ENCODE measurements around the gene CIP2A. TPM values are rescaled to one million over a fixed set of nuclear protein-coding genes. Genes with fewer than 3 reads are reported as not detected.
"Not testable (repeated sequence)": the region's sequence is repeated elsewhere in the genome, so short reads cannot be mapped to it uniquely, and the experiment has no call there.

Gene CIP2A
- total RNA-seq, result 1 to 10 TPM; 1.9 to 7.5 (median 3.8) TPM

DNA sequence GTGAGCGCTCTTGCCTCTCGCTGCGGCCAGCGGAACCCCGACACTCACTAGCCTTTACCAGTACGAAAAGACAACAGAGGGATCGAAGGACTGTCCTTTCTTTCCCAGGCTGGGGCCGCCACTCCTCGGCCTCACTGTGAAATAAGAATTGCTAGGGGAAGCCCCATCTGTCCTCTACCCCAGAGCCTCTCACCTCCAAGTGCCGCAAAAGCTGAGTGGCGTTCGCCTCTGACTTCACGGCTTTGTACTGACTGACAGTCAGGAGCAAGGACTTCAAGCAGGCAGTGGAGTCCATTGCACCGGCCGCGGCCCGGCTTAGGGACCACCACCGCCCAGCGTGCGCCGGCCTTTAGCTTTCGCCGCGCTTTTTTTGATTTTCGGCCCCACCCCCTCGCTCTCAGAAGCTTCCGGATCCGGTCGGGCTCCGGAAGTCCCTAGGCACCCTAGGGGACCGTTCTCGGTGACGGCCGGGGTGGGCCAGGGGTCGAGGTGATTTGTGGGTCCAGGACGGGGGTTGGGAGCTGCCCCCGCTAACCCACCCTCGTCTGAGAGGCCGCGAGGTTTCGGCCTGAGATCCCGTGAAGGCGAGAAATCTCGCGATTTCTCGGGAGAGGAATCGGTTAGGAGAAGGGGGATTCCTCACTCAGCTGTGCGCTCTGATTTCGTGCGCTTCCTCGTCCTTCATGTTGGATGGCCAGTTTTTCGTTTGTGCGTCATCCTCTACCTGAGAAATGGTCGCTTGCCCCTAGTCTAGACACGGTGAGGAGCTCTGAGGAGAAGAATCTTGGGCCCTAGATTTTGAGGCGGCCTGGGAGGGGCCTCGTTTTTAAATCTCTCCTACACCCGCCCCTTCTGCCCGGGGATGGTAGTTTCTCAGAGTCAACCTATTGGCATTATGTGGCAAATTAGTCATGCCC lies at the start of gene CIP2A, which contains the start of gene DZIP3:
Gene CIP2A (minus strand): TSS at position 358 of the 917 bp plus-strand sequence. CDS start 63 bp downstream, at position 295.
Gene DZIP3 (plus strand): TSS at position 642 of the 917 bp plus-strand sequence. CDS start 15,685 bp downstream, outside the sequence.
- WGBS, 2 donors, result 1% methylated on average over 29 to 59 of the region's 59 CpGs
- Histone ChIP-seq H3K27ac (peak within 1 kb of the TSS; percentile 93 to 96 (median 95)), H3K9me3 (no peaks in the 10 kb centered on the region), H3K27me3 (no peaks in the 10 kb centered on the region), H3K36me3 (no peaks in the 10 kb centered on the region), H3K4me1 (peaks cover 5 to 22% (median 11%) of the 10 kb centered on the region in 4 donors), H3K4me3 (peak within 1 kb of the TSS; percentile 49 to 83 (median 72))
- TF ChIP-seq, protein P1, sequence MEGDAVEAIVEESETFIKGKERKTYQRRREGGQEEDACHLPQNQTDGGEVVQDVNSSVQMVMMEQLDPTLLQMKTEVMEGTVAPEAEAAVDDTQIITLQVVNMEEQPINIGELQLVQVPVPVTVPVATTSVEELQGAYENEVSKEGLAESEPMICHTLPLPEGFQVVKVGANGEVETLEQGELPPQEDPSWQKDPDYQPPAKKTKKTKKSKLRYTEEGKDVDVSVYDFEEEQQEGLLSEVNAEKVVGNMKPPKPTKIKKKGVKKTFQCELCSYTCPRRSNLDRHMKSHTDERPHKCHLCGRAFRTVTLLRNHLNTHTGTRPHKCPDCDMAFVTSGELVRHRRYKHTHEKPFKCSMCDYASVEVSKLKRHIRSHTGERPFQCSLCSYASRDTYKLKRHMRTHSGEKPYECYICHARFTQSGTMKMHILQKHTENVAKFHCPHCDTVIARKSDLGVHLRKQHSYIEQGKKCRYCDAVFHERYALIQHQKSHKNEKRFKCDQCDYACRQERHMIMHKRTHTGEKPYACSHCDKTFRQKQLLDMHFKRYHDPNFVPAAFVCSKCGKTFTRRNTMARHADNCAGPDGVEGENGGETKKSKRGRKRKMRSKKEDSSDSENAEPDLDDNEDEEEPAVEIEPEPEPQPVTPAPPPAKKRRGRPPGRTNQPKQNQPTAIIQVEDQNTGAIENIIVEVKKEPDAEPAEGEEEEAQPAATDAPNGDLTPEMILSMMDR (IDR thresholded peaks at IDR 0.05), result peak in 1 of 6 experiments; percentile 16
- peak; percentile 76 to 87 for TF ChIP-seq POLR2AphosphoS5 (IDR thresholded peaks at IDR 0.05)
- TF ChIP-seq POLR2A (IDR thresholded peaks at IDR 0.05), result peak; percentile 5 to 83 (median 38)
- no peak for TF ChIP-seq EP300 (IDR thresholded peaks at IDR 0.05)
- ATAC-seq (ENCODE audit: low FRiP score in 2 of 2), result peak; percentile 95 to 96
- peak; percentile 74 to 93 for DNase-seq

DNA sequence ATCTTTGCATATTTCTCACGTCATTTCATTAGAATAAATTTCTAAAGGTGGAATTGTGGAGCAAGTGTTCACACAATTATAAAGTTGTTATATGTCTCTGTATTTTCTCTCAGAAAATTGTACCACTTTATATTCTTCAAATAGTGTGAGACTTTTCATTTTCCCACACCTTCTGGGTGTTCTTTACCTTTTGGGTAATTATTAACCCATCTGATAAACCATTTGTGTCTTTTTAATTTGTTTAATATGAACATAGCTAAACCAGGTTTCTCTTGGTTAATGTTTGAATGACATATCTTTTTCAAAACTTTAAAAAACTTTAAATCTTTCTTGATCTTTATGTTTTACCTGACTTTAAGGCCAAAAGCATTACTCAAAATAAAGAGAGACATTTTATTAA lies 40.7 kb upstream of the CIP2A start:
- no peaks in the 10 kb centered on the region for H3K4me1 ChIP-seq
- no peak overlapping the region for H3K4me3 ChIP-seq
- no peaks in the 10 kb centered on the region for H3K9me3 ChIP-seq
- no peaks in the 10 kb centered on the region for H3K27me3 ChIP-seq
- H3K27ac ChIP-seq, result no peak overlapping the region
- WGBS, 2 donors, result 97 to 100% methylated on average over 1 of the region's 1 CpG
- TF ChIP-seq, protein P1 (IDR thresholded peaks at IDR 0.05), result no peak
- TF ChIP-seq EP300 (IDR thresholded peaks at IDR 0.05), result no peak
- no peak for TF ChIP-seq POLR2AphosphoS5 (IDR thresholded peaks at IDR 0.05)
- no peak for TF ChIP-seq POLR2A (IDR thresholded peaks at IDR 0.05)
- ATAC-seq (ENCODE audit: low FRiP score in 2 of 2) (no peak), DNase-seq (no peak)
- peaks cover 0 to 6% (median 0%) of the 10 kb centered on the region in 4 donors for H3K36me3 ChIP-seq

DNA sequence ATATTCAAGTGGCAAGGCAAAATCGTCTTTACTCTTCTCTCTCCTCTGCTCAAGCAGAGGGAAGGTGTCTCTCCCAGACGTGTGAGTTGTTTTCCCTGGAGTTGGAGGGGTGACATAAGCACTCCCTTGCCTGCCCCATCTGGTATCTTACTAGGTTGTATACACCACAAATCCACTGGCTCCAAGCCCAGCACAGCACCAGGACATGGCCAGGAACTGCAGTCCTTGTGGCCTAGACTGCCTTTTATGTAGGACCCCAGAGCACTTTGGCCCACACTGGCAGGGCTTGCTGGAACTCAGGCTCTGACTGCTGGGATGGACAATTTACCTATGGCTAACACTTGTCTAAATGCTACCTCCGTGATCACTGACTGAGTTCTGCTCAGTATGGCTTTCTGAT lies 34.3 kb upstream of the CIP2A start:
- no peaks in the 10 kb centered on the region for H3K36me3 ChIP-seq
- no peak for ATAC-seq (ENCODE audit: low FRiP score in 2 of 2)
- WGBS, 2 donors, result 85 to 91% methylated on average over 3 of the region's 3 CpGs

DNA sequence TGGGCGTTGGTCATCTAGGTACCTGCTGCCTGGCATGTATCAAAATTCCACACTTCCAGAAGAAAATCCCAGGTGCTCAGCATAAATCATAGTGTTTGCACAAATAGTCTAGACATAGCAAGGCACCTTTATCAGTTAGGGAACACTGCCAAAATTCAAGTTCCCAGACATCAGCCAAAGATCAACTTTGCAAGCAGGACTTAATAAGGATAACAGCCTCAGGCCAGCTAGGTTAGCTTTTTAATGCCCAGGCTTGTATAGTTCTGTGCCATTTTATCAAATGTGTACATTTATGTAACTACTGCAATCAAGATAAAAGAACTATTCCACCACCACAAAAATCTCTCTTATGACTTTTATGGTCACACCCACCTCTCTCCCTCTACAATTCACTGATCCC lies 31.0 kb upstream of the CIP2A start:
- Histone ChIP-seq H3K9me3 (no peaks in the 10 kb centered on the region), H3K27ac (no peak overlapping the region), H3K36me3 (no peaks in the 10 kb centered on the region), H3K27me3 (no peaks in the 10 kb centered on the region), H3K4me3 (no peak overlapping the region), H3K4me1 (no peaks in the 10 kb centered on the region)
- DNase-seq (no peak), ATAC-seq (ENCODE audit: low FRiP score in 2 of 2) (no peak)
- TF ChIP-seq, protein P1 (IDR thresholded peaks at IDR 0.05), result no peak
- TF ChIP-seq POLR2A (IDR thresholded peaks at IDR 0.05) (no peak), POLR2AphosphoS5 (IDR thresholded peaks at IDR 0.05) (no peak), EP300 (IDR thresholded peaks at IDR 0.05) (no peak)
- WGBS, 2 donors, result 73 to 85% methylated on average over 1 of the region's 1 CpG

More for the DNA sequence above, 34.3 kb upstream of the CIP2A start:
- H3K4me3 ChIP-seq, result no peak overlapping the region
- no peaks in the 10 kb centered on the region for H3K27me3 ChIP-seq
- no peak for DNase-seq
- TF ChIP-seq POLR2A (IDR thresholded peaks at IDR 0.05) (no peak), EP300 (IDR thresholded peaks at IDR 0.05) (no peak), POLR2AphosphoS5 (IDR thresholded peaks at IDR 0.05) (no peak)
- TF ChIP-seq, protein P1 (IDR thresholded peaks at IDR 0.05), result no peak
- no peaks in the 10 kb centered on the region for H3K4me1 ChIP-seq
- no peak overlapping the region for H3K27ac ChIP-seq
- H3K9me3 ChIP-seq, result no peaks in the 10 kb centered on the region

DNA sequence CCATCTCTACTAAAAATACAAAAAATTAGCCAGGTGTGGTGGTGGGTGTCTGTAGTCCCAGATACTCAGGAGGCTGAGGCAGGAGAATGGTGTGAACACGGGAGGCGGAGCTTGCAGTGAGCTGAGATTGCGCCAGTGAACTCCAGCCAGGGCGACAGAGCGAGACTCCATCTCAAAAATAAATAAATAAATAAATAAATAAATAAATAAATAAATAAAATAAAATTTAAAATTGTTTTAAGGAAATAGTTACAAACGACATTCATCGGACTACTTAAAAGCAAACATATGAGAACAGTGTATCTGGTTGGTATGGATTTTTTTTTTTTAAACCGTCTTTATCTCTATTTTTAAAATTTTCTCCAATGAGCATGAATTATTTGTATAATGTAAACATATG lies 26.9 kb upstream of the CIP2A start:
- 92 to 94% methylated on average over 8 of the region's 8 CpGs for WGBS, 2 donors
- not testable (repeated sequence) for H3K27ac ChIP-seq; H3K9me3 ChIP-seq; ATAC-seq (ENCODE audit: low FRiP score in 2 of 2); DNase-seq; H3K4me3 ChIP-seq; H3K27me3 ChIP-seq; H3K4me1 ChIP-seq; H3K36me3 ChIP-seq
